Stimulated activated CD8-positive, alpha-beta memory T cell treated with anti-CD3 and anti-CD28 coated beads, Interleukin-7, amount 100 ng/mL, for 24 hours (primary cell): ENCODE data around the gene RTEL1.
"Not testable (repeated sequence)": the region's sequence is repeated elsewhere in the genome, so short reads cannot be mapped to it uniquely, and the experiment has no call there.

Experiments used
- DNase-seq: peaks from one replicate; pipeline ENCODE4 v3.0.0-alpha.2; 2020; ENCODE audit warnings: low read depth

The RTEL1 gene

DNA sequence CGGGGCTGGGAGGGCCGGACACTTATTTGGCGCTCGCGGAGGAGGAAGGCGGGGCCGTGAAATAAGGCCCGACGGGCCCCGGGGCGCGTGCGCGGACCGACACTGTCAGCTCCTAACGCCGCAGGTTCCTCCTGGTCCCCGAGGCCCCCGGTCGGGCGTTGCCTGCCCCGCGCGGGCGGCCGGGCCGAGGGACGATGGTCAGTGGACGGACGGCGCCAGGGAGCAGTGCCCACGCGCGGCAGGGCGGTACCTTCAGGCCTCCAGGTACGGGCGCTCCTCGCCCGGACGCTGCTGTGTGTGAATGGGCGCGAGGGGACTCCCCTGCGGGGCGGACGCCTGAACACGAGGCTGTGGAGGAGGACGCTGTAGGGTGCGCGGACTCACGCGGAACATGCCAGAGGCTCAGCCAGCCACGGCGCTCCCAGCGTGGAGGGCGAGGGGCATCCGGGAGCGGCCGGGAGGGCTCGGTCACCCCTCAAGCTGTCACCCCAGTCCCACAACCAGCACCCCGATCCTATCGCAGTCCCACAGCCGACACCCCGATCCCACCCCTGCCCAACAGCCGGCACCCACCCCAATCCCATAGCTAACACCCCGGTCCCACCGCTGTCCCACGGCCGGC, 30.9 kb upstream of the RTEL1 start:
- peak; percentile 80 for DNase-seq

DNA sequence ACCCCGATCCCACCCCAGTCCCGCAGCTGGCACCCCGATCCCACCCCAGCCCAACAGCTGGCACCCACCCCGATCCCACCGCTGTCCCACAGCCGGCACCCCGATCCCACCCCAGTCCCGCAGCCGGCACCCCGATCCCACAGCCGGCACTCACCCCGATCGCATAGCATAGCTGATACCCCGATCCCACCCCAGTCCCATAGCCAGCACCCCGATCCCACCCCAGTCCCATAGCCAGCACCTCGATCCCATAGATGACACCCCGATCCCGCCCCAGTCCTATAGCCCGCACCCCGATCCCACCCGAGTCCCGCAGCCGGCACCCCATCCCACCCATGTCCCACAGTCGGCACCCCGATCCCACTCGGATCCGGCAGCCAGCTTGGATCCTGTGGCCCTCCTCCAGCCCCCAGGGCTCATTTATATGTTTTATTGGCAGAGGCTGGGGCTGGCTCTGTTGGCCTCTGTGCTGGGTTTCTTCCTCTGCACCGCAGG, 30.3 kb upstream of the RTEL1 start:
- DNase-seq: no peak

DNA sequence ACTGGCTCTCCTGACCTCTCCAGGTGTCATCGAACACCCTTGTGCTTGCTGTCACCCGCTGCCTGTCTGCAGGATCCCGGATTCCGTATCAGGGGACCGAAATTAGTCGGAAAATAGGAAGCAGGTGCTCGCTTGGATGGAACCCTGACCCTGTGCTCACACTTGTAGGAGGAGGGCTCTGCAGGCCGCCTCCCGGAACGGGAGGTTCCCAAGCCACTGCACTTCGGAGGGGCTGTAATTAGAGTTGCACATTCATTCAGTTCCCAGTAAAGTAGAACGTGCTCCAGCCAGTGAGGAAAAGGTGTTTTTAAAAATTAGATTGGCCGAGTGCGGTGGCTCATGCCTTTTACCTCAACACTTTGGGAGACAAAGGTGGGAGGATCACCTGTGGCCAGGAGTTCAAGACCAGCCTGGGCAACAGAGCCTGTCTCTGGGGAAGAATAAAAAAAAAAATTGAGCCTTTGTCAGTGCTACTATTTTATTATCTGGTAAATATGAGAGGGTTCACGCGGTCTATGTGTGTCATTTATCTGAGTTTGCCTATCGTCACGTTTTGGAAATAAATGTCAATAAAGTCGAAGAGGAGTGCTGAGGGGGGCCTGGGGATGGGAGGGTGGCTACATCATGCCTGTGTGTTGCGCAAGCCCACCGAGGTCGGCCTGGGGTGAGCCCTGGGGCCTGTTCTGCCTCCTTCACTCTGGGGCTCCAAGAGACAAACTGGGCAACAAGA, 29.7 kb upstream of the RTEL1 start:
- no peak for DNase-seq

DNA sequence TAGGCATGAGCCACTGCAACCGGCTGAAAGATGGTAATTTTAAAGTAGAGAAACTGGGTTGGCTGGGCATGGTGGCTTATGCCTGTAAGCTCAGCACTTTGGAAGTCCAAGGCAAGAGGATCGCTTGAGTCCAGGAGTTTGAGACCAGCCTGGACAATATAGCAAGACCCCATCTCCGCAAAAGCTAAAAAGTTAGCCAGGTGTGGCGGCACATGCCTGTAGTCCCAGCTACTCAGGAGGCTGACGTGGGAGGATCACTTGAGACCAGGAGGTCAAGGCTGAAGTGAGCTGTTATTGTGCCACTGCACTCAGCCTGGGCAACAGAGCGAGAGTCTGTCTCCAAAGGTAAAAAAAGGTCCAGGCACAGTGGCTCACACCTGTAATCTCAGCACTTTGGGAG, 27.2 kb upstream of the RTEL1 start:
- DNase-seq: not testable (repeated sequence)

DNA sequence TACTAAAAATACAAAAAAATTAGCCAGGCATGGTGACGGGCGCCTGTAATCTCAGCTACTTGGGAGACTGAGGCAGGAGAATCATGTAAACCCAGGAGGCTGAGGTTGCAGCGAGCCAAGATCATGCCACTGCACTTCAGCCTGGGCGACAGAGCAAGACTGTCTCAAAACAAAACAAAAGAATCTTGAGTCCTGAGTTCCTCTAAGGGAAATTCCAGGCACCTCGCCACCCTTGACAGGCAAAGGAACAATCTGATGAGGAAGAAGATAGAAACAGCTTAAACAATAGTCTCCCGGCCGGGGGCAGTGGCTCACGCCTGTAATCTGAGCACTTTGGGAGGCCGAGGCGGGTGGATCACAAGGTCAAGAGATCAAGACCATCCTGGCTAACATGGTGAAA, 26.7 kb upstream of the RTEL1 start:
- DNase-seq: not testable (repeated sequence)

DNA sequence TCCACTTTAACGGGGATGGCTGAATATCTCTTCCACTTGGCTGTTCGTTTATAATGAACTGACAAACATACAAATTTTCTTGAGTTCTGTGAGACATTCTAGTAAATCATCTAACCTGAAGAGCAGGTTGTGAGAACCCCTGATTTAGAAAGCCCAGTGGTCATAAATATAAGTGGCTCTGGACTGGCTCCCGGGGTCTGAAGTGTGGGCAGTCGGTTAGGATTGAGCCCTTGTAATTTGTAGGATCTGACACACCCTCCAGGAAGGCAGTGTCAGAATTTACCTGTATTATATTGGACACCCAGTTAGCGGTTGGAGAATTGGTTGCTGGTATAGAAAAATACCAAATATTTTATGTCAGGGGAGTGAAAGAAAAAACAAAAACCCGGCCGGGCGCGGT, 24.4 kb upstream of the RTEL1 start:
- no peak for DNase-seq

DNA sequence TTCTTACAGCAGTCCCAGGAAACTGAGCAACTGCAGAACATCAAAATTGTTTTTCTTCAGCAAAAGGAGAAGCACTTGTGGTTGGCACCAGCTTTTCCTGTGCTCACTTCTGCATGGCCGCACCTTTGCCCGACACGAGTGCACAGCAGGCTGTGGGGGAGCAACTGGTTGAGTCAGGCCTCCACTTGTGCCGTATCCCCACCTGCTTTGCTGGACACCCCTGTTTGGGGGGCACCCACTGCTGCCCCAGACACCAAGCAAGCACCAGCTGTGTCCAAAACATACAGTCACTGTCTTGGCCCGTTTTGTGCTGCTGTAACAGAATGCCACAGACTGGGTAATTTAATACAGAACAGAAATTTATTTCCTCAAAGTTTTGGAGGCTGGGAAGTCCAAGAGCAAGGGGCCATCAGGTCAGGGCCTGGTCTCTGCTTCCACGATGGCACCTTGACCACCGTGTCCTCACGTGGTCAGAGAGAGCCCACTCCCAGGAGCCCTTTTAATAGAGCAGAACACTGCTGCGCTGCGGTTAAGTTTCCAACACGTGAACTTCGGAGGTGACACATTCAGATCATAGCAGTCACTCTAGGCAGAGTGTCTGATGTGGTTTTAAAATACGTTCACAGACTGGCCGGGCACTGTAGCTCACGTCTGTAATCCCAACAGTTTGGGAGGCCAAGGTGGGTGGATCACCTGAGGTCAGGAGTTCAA, 22.5 kb upstream of the RTEL1 start:
- no peak for DNase-seq

DNA sequence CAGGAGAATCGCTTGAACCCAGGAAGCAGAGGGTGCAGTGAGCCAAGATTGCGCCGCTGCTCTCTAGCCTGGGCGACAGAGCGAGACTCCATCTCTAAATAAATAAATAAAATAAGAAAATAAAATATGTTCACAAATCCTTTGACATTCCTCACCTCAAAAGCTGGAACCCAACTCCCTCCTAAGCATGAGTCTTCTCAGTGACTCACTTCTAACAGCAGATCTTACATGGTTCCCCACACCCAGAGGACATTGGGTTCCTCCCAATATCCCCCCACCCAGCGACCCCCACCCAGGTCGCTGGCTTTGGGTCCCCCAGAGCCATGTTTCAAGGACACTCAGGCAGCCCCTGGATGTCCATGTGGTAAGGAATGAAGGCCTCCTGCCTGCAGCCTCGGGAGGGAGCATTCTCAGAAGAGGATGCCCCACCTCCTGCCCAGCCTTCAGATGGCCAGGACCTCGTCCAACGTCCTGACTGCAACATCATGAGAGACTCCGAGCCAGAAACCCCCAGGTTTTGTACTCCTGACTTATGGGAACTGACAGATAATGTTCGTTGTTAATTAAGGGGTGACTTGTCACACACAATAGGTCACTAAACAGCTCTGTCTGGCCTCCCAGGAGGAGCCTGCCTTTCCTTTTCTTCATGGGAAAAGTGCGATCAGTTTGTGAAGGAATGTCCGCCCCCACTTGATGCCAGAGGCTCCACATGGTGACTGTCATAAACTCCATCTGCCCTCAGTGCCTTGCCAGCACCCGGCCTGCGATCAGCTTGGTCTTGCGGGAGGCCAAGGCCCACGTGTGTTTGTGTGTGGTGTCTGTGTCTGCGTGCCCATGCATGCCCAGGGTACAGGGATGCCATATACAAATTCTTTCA, 21.1 kb upstream of the RTEL1 start:
- no peak for DNase-seq

DNA sequence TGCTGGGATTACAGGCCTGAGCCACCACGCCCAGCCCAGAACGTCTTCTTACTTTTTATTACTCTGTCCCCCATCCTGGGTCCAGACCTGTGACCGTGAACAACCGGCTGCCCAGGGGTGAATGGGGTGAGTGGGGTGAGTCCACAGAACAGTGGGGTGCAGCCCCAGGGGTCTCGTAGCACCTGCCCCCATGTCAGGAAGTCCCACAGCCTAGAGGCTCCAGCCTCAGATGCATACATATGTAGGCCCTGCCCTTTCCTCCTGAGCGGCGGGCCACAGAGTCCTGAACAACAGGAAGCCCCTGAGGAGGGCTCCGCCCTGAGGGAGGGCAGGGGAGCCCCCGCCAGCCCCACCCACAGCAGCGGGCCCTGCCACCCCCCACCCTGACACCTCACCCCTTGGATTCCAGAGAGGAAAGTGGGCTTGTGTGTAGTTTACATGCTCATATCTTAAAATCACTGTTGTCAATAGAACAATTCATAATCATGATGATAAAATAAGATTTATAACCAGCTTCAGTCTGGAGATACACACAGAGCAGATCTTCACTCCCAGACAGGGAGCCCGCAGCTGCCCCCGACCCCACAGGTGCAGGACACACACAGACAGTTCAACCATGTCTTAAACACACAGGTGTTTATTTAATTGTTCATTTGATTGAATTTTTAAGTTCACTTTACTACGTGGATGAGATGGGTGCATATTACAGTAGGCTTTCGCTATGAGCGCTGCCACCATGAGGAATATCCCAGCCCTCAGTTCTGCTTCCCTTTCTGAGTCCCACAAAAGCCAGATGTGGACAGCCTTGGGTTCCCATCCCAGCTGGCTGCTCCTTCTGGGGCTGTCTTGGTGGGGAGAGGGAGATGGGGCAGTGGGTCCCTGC, 18.8 kb upstream of the RTEL1 start:
- DNase-seq: no peak

DNA sequence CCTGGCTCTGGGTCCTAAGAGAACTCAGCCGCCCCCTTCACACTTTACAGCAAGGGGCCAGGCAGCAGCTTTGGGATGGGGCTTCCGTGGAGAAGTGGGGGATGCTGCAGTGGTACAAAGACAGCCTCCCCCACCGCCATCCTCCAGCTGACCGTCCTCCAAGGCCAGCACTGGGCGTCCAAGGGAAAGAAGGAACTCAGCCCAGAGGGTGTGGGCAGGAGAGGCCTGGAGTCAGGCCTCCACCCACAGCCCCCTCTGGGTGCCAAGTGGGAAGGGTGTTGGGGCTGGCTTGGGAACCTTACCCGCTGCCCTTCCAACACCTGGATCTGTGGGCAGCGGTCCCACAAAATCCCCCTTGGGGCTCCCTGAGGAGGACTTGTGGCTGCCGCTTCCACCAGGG, 18.0 kb upstream of the RTEL1 start:
- no peak for DNase-seq

DNA sequence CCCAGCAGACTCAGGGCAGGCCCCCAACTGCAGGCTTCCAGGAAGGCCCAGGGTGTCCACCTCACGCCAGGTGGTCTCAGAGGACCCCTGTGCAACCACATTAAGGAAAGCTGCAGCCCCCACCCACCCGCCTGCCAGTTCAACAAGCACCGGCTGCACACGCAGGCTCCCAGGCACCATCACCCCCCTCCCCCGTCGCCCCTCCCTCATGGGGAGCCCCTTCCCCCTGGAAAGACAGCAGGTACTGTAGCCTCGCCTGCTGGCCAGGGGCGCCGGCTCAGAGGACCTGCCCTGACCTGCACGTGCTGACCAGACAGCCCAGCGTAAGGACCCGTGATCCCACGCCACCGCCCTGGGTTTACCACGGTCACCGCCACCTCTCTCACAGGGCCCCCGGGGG, 17.4 kb upstream of the RTEL1 start:
- not testable (repeated sequence) for DNase-seq

DNA sequence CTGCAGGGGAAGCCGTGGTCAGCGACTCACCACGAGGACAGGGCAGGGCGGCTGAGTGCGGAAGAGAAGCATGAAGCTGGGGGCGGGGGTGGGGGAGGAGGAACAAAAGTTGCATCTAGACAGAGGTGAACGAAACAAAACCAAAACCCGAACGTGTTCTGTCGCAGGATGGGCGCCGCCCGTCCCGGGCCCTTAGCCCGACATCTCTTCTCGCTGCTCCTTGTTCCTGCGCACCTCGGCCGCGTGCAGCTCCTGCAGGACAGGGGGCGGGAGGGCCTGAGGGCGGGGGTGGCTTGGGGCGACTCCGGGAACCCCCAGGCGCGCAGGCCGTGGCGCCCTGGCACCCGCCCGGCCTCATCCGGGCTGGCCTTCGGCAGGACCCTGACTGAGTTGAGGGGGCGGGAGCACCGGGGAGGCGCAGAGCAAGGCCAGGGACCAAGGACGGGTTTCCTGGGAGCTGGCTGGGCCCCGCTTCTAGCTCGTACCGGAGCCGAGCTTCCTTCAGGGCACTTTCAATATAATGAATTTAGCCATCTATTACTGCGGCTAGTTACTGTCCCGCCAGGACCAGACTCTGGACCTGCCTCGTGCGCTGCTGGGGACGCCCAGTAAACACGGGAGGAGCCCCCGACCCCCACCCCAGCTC, 16.8 kb upstream of the RTEL1 start:
- DNase-seq: no peak

DNA sequence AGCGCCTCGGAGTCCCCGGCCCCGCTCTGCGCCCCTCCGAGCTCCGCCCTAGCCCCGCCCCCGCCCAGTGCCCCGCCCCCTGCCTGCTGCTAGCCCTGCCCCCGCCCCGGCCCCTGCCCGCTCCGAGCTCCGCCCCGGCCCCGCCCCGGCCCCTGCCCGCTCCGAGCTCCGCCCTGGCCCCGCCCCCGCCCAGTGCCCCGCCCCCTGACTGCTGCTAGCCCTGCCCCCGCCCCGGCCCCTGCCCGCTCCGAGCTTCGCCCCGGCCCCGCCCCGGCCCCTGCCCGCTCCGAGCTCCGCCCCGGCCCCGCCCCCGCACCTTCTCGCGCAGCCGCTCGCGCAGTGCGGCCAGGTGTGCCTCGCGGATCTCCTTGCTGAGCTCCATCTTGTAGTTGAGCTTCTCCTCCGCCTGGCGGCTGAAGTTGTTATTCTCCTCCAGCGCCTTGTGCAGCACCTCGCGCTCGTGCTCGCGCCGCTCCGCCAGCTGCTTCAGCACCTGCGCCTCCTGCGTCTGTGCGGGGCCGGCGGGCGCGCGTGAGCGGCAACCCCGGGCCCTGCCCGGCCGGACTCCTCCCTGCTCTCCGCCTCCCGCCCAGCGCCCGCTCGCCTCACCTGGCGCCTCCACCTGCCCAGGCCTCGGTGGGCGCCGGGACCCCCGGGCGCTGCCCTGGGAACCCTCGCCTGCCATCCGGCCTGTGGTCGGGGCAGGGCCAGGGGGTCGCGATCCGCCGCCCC, 16.2 kb upstream of the RTEL1 start:
- peak; percentile 95 for DNase-seq

DNA sequence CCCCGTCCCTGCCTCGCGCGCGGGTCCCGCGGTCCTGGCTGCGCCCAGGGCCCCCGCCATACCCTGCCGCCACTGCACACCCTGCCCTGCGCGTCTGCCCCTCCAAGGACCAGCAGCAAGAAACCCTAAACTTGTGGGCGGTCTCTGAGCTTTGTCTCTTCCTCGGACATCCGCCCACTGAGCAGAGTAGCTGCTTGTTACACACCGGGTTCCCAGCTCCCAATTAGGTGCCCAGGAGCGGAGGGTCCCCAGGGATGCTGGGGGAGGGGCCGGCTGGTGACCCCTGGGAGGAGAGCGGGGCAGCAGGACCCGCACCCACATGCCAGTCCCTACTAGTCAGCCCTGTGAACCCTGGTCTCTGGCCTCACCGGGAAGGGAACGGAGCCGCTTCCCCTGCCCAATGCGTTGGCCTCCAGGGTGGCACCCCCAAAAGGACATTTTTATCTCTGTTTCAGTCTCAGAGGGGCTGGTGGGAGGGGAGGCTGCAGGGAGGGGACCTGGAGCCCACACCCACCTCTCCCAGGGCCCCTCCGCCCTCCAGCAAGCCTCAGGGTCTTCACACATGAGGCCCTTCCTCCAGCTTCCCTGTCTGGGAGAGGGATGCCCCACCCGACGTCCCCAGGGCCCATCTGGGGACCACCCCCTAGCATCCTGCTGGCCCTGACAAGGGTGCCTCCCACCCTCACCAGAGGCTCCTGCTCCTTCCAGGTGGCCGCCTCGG, 15.4 kb upstream of the RTEL1 start:
- no peak for DNase-seq

DNA sequence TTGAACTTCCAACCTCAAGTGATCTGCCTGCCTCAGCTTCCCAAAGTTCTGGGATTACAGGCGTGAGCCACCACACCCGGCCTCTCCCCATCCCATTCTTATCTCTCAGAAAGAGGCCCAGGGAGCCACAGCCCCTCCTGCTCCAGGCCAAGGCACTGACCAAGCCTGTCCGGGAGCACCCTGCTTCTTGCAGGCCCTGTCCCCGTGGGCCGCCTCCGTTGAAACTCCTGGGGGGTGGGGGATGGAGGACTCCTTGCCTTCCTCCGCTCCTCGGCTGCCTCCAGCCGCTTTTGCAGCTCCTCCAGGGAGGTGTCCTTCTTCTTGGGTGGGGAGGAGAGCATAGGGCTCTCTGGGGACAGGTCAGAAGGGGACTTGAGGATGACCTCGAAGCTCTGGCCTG, 14.6 kb upstream of the RTEL1 start:
- DNase-seq: no peak

DNA sequence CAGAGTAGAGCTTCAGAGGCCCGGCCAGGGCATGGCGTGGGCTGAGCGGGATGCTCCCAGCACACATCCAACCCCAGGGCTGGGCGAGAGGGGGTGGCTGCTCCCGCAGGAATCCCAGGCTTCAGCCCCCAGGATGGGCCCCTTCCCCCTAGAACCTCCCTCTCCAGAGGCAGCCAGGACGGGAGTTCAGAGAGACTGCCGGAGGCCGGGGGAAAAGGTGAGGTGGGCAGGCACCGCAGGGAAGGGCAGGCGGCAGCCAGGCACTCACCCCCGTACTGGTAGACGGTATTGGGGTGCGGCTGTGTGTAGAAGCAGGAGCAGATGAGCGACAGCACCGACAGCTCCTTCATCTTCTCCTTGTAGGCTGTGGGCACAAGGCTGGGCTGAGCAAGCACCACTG, 14.2 kb upstream of the RTEL1 start:
- no peak for DNase-seq

DNA sequence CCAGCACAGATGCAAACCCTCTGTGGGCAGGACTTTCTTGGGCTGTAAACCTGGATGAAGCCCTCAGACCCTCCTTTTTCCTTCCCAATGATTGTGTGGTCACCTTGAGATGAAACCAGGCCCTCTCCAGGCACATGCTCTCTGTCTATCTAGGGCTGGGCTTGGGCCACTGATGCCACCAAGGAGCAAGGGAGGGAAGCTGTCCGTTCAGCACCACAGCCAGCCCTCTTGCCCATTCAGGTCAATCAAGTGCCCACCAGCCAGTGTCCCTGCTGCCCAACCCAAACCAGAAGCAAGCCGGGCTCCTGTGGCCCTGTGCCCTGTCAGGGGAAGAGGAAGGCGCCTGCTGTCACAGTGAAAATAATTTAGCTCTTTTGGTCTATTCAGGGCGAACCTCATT, 12.9 kb upstream of the RTEL1 start:
- DNase-seq: no peak

DNA sequence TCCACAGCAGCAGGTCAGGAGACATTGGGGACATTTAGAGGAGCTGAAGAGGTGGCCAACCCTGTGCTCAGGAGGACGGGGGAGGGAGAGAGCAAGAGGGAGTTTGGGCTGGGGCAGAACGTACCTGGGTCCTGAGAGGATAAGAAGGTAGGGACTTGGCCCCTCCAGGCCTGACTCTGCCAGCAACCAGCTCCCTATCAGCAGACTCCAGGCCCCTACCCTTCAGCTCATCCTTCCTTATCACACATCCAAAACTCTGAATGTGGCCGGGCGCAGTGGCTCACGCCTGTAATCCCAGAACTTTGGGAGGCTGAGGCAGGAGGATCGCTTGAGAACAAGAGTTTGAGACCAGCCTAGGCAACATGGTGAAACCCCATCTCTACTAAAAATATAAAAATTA, 9.9 kb upstream of the RTEL1 start:
- DNase-seq: no peak

DNA sequence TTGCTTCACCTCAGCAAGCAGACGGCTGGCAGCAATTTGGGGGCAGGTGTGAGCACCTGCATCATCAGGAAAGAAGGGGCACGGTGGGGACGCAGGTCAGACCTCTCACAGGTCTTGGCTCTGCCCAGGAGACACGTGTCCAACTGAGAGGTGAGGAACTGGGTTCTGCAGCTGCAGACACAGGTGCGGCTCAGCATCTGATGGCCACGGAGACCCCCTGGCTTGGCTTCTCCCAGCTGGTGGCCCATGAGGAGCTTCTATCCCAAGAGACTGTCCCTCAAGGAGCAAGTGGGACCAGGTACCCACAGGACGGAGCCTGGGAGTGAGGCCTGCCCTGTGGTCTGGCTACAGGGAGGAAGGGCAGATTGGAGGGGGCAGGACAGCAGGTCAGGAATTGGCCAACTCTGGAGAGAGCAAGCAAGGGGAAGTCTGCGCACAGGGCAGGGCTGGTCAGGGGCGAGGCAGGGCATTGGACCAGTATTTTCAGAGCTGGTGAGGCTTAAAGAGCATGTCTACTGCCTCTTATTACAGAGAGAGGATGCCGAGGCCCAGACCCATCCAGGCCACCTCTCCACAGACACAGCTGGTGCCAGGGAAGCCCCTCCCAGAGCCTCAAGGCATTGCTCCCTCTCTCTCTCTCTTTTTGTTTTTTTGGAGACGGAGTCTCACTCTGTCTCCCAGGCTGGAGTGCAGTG, 9.1 kb upstream of the RTEL1 start:
- no peak for DNase-seq
